K562 (cell line): ENCODE measurements around the gene MED29. TPM values are rescaled to one million over a fixed set of nuclear protein-coding genes. Genes with fewer than 3 reads are reported as not detected.

Experiments
- CLOCK ChIP-seq: fragments of 250-450 bp; sonication (Bioruptor Pico); IDR thresholded peaks from 2 replicates; pipeline ENCODE4 v1.4.0; 2020; ENCODE audit warnings: mild to moderate bottlenecking, moderate library complexity, borderline replicate concordance
- ELF1 ChIP-seq: fragments of 200-800 bp; sonication (Bioruptor generic); IDR thresholded peaks from 2 replicates; pipeline ENCODE4 v1.6.1; 2016; ENCODE audit warnings: missing genetic modification characterization, missing compliant biosample characterization
- FOS ChIP-seq: IDR thresholded peaks from 3 replicates; pipeline ENCODE4 v1.6.1; 2011; ENCODE audit not compliant: insufficient read length; ENCODE audit errors: extremely low read depth
- GABPA ChIP-seq: fragments of 200-800 bp; sonication (Bioruptor generic); conservative IDR thresholded peaks from 2 replicates; pipeline ENCODE4 v1.6.1; 2016; ENCODE audit warnings: low read depth, missing genetic modification characterization, missing compliant biosample characterization
- GATAD2A ChIP-seq: fragments of 450-650 bp; IDR thresholded peaks from 2 replicates; pipeline ENCODE4 v1.6.1; 2017
- ILK ChIP-seq: fragments of 450-650 bp; IDR thresholded peaks from 2 replicates; pipeline ENCODE4 v1.6.1; 2016; ENCODE audit warnings: missing genetic modification characterization, low read depth, mild to moderate bottlenecking, missing compliant biosample characterization, moderate library complexity, borderline replicate concordance
- IRF2 ChIP-seq: sonication (generic); formaldehyde crosslinking; IDR thresholded peaks from 2 replicates; pipeline ENCODE4 v1.8.1; 2022; ENCODE audit warnings: mild to moderate bottlenecking, missing genetic modification reagents
- JUND ChIP-seq, 2 experiments: IDR thresholded peaks; 2 replicates in 1 of 2; 3 replicates in 1 of 2; pipeline ENCODE4 v1.6.1; 2011; ENCODE audit warnings: borderline replicate concordance in 2 of 2, low read depth in 2 of 2, low read length in 2 of 2, improper control_type of control experiment in 1 of 2, missing biosample characterization in 1 of 2, missing genetic modification characterization in 1 of 2, missing genetic modification reagents in 1 of 2
- OTX1 ChIP-seq: fragments of 450-650 bp; formaldehyde crosslinking; IDR thresholded peaks from 2 replicates; pipeline ENCODE4 v1.4.0; 2022; ENCODE audit warnings: mild to moderate bottlenecking
- PTTG1 ChIP-seq: fragments of 450-650 bp; IDR thresholded peaks from 2 replicates; pipeline ENCODE4 v1.6.1; 2016; ENCODE audit warnings: low read depth, mild to moderate bottlenecking, missing genetic modification characterization, missing compliant biosample characterization
- RAD21 ChIP-seq, 2 experiments: fragments of 250-450 bp in 1 of 2; fragments of 450-650 bp in 1 of 2; sonication (Bioruptor Pico) in 1 of 2; formaldehyde crosslinking in 1 of 2; IDR thresholded peaks in 1 of 2; conservative IDR thresholded peaks in 1 of 2; 2 replicates each; pipeline versions ENCODE4 v1.4.0 to v1.8.0; 2020 to 2022; ENCODE audit warnings: mild to moderate bottlenecking in 2 of 2, moderate library complexity in 1 of 2
- REST ChIP-seq, 2 experiments: fragments of 450-650 bp; formaldehyde crosslinking in 1 of 2; IDR thresholded peaks; 2 replicates each; pipeline versions ENCODE4 v1.4.0 to v1.6.1; 2014 to 2020; ENCODE audit warnings: mild to moderate bottlenecking in 2 of 2, borderline replicate concordance in 1 of 2, low read depth in 1 of 2
- ZFP30 ChIP-seq: fragments of 250-450 bp; sonication (Bioruptor Pico); IDR thresholded peaks from 2 replicates; pipeline ENCODE4 v1.8.0; 2022; ENCODE audit warnings: moderate library complexity, mild to moderate bottlenecking, inconsistent platforms, borderline replicate concordance
- ZNF586 ChIP-seq: fragments of 450-650 bp; formaldehyde crosslinking; conservative IDR thresholded peaks from 2 replicates; pipeline ENCODE4 v1.4.0; 2020; ENCODE audit warnings: mild to moderate bottlenecking, moderate library complexity
- ZNF589 ChIP-seq: fragments of 200-800 bp; sonication (Bioruptor generic); IDR thresholded peaks from 2 replicates; pipeline ENCODE4 v1.6.1; 2016; ENCODE audit warnings: low read depth, missing genetic modification characterization, missing compliant biosample characterization
- polyA plus RNA-seq, 8 experiments: library from polyadenylated mRNA; depleted of rRNA in 4 of 8; stranded (reverse) in 5 of 8; unstranded in 3 of 8; fragments of >200 nt; fragmentation: Nextera tagmentation in 2 of 8; fragmentation: Illumina TruSeq in 1 of 8; extraction: Ambion mirVana in 2 of 8; extraction: Trizol in 1 of 8; gene quantifications; 2 replicates each; pipeline versions ENCODE4 v1.2.1 to v1.2.3, GENCODE V29; 2011 to 2014; ENCODE audit warnings: inconsistent platforms in 1 of 8, missing spikeins in 1 of 8
- total RNA-seq, 7 experiments: library from RNA; depleted of rRNA in 6 of 7; stranded (reverse); fragments of >200 nt in 6 of 7; fragmentation: Illumina TruSeq in 2 of 7; extraction: Trizol in 2 of 7; gene quantifications; 2 replicates each; pipeline versions ENCODE4 v1.2.1 to v1.2.3, GENCODE V29; 2011 to 2021; ENCODE audit warnings: low replicate concordance in 1 of 7

MED29 gene
- total and polyA plus RNA-seq, 9 of the 15 experiments (the other 6 are each of a cell fraction or from before 2014, with no cell fraction given) = 1.8 to 22.6 (median 12.4) TPM

GRCh38 chr19:39409208-39410016 is 18.2 kb downstream of the MED29 start (continued):
- TF ChIP-seq CLOCK (CRISPR knock-in tag) (no peak), PTTG1 (no peak), GATAD2A (peak; percentile 60), ZFP30 (no peak), ILK (no peak), ZNF586 (CRISPR knock-in tag) (no peak), GABPA (tag) (peak; percentile 89), ZNF589 (no peak), FOS (no peak), RAD21 (CRISPR knock-in tag; conservative IDR thresholded peaks at IDR 0.05 in 1 of 2, IDR thresholded peaks at IDR 0.05 in 1 of 2) (no peak), IRF2 (CRISPR knock-in tag) (no peak), ELF1 (tag) (peak; percentile 31; the same call in 1 of the 2 replicates), REST (IDR thresholded peaks at IDR 0.05; ENCODE audit: borderline replicate concordance) (no peak), REST (CRISPR knock-in tag; IDR thresholded peaks at IDR 0.05; ENCODE audit: low read depth) (no peak), JUND (IDR thresholded peaks at IDR 0.05; ENCODE audit: borderline replicate concordance, low read depth, low read length) (peak; percentile 92), JUND (tag; IDR thresholded peaks at IDR 0.05; ENCODE audit: borderline replicate concordance, low read depth, low read length) (peak; percentile 81; the same call in 2 of the 3 replicates), OTX1 (no peak)
